ENCODE measurements around the gene TAC3.

DNA sequence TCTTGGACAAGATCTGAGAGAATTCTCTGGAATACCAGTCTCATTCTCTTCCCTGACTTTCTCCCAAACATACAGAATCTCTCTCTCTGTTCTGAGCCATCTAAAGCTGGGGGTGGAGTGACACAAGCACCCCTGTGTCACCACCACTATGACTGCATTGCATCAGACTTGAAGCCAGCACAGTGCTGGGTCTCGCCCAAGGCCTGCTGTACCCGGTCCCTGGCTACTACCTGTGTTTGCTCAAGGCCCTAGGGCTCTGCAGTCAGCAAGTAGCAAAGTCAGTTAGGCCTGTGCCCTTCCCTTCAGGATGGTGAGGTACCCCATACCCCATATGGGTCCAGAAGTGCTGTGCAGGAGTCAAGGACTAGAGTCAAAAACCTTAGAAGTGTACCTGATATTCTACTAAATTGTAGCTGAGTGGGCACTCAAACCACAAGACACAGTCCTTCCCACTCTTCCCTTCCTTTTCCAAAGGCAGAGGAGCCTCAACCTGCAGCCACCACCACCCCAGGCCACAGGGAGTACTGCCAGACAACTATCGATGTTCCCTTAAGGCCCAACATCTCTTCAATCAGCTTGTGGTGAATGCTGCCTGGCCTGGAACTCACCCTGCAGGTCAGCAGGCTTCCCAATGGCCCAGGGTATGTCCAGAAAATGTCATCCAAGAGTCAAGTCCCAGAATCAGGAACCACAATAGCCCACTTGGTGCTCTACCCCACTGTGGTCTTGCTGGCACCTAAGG is 37.8 kb downstream of the TAC3 start:
- TF ChIP-seq CTCF (IDR thresholded peaks at IDR 0.05) (no peak), POLR2A (IDR thresholded peaks at IDR 0.05) (no peak)
